Measurements from ENCODE around the gene TMEM101.
A peak's percentile ranks its signal among the peaks of the same experiment; 100 is the strongest.
"Not testable (repeated sequence)": the region's sequence is repeated elsewhere in the genome, so short reads cannot be mapped to it uniquely, and the experiment has no call there.

Gene TMEM101

GRCh38 chr17:44023545-44024270 is 8.9 kb upstream of the TMEM101 start:
- no peak for DNase-seq

GRCh38 chr17:44022246-44022645 is 7.5 kb upstream of the TMEM101 start:
- no peak for DNase-seq

DNA sequence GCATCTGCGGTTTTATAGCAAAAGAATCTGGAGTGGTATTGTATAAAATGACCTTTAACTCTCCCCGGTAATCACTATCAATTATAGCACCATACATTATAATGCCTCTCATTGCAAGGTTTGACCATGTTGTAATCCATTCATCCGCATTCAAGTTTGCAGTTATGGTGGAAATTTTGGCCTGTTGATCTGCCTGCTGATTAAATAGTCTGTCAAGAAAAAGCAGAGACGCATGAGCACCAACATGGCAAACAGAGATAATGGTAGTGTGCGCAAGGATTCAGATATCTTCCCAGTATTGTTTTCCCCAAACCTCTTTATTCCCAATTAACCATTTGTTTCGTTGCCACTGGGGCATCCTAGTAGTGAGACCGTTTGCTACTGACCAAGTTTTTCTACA is 6.5 kb upstream of the TMEM101 start:
- DNase-seq, result not testable (repeated sequence)

GRCh38 chr17:44014133-44014436 is 678 bp downstream of the TMEM101 start:
- DNase-seq, result no peak

DNA sequence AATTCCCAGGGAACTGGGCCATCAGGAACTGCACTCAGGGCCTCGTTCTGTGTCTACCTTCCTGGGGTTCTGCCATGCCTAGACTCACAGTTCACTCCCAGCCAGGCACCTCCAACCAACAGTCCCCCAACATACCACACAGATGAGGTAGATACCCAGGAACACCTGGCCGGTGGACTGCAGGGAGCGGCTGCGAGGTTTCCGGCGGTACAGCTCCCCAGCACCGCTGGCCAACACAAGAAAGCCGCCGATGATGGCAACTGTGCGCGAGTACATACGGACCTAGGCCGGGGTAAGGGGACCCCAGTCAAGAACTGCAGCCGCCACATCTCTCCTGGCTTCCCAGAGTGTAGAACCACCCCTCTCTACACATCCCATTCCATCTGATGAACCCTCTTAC is 1.9 kb downstream of the TMEM101 start:
- no peak for DNase-seq

DNA sequence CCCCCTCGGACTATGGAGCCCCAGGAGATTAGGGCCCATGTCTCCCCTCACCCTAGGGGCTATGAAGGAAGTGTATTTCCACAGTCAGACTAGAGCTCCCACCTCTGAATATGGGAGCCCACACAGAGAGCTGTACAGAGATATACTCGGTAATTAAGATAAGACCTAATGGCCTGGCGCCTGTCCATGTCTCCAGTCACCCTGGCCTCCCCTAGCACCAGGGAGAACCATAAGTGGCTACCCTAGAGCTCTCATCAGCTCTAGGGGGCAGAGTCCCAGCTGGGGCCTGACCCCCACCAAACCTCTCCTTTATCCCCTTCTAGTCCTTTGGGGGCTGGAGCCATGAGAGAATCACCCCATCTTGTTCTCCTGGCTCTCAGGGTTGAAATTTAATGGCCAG is 2.4 kb downstream of the TMEM101 start:
- peak; percentile 53 for DNase-seq

GRCh38 chr17:44011876-44012275 is 2.9 kb downstream of the TMEM101 start:
- DNase-seq, result no peak

- DNase-seq, result no peak
Measured at GRCh38 chr17:44010966-44011647, 3.7 kb downstream of the TMEM101 start.

GRCh38 chr17:44008205-44008909 is 6.4 kb downstream of the TMEM101 start:
- DNase-seq, result no peak

GRCh38 chr17:44007346-44008204 is 7.2 kb downstream of the TMEM101 start:
- no peak for DNase-seq

- DNase-seq, result peak; percentile 98
Measured at GRCh38 chr17:44006598-44007345, 8.0 kb downstream of the TMEM101 start.

DNA sequence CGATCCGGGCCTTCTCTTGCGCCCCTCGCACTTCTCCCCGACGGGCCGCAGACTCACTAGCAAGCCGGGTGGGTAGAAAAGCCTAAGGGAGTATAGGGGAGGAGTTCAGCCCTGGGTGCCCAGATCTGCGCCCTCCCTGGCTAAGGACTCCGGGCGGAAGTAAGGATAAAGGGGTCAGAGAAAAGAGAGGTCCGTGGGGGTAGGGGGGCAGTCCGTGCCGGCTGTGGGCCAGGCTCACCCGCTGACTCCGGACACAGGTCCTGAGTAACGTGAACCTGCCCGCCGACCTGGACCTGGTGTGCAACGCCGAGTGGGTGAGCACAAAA is 8.5 kb downstream of the TMEM101 start:
- DNase-seq, result peak; percentile 30

DNA sequence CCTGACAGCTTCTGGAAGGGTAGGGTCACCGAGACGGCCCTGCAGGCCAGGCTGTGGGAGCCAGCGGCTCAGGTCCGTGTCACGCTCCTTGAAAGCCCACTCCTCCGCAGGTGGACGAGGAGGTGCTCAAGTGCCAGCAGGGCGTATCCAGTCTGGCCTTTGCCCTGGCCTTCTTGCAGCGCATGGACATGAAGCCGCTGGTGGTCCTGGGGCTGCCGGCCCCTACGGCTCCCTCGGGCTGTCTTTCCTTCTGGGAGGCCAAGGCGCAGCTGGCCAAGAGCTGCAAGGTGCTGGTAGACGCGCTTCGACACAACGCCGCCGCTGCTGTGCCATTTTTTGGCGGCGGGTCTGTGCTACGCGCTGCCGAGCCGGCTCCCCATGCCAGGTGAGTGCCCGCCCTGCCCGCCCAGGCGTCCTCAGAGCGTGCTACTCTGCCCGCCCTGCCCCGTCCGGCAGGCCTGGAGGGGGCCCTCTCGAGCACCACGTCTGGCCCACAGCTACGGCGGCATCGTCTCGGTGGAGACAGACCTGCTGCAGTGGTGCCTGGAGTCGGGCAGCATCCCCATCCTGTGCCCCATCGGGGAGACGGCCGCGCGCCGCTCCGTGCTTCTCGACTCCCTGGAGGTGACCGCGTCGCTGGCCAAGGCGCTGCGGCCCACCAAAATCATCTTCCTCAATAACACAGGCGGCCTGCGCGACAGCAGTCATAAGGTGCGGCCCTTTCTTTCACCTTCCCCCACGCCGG is 9.1 kb downstream of the TMEM101 start:
- peak; percentile 49 for DNase-seq

DNA sequence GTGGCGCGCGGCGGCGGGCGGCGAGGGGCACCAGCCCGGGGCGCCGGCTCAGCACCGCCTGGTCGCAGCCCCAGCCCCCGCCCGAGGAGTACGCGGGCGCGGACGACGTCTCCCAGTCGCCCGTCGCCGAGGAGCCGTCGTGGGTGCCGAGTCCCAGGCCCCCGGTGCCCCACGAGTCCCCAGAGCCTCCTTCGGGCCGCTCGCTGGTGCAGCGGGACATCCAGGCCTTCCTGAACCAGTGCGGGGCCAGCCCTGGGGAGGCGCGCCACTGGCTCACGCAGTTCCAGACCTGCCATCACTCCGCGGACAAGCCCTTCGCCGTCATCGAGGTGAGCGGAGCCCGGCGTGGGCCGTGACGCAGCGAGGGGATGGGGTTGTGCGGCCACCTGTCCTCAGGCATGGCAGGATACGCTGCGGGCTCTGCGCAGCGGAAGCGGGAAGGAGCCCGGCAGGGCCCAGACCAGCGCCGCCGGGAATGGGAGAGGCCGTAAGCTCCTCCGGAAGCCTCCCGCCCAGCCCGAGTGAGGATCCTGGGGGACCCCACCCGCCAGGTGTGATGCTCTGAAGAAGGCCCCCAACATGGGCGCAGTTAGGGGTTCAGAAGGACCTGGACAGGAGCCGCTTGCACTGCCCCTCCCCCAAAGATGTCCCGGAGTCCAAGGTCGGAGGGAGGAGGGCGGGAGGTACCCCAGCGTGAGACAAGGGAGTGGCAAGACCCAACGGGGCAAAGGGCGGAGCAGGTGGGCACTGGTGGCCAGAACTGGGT is 9.8 kb downstream of the TMEM101 start:
- DNase-seq, result peak; percentile 27

GRCh38 chr17:44004077-44004760 is 10.5 kb downstream of the TMEM101 start, which contains the start of gene NAGS:
Gene NAGS, plus strand, starts transcription at chr17:44004622. Its CDS starts 42 bp downstream, at chr17:44004664.
- peak; percentile 51 for DNase-seq

DNA sequence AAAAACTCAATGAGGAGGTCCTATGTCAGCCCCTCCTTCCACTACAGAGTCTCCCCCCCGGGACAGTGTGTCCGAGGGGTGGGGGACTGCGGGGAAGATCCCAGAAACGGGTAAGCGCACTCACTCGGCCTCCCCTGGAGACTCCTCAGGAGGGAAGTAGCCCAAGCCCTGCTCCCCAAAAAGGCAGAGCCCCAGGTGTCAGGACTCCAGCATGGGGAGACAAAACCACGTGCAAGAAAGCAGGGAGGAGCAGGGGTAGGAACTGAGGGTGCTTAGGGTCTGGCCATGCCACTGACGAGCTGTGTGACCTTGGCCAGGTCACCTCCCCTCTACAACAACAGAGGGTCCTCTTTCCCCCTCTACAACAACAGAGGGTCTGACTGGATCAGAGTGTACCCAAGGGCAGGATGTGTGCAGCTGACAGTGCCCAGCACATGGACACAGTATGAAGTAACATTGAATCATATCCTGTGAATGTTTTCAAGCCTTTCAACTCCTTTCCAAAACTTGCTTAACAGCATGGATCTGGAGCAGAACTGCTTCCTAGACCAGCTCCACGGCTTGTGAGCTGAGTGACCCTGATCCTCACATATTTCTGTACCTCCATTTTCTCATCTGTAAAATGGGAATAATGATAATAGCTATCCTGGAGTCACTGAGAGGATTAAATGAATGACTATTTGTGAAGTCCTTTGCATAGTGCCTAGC is 12.5 kb downstream of the TMEM101 start:
- DNase-seq, result no peak

- DNase-seq, result no peak
Measured at GRCh38 chr17:44001461-44001920, 13.3 kb downstream of the TMEM101 start.

DNA sequence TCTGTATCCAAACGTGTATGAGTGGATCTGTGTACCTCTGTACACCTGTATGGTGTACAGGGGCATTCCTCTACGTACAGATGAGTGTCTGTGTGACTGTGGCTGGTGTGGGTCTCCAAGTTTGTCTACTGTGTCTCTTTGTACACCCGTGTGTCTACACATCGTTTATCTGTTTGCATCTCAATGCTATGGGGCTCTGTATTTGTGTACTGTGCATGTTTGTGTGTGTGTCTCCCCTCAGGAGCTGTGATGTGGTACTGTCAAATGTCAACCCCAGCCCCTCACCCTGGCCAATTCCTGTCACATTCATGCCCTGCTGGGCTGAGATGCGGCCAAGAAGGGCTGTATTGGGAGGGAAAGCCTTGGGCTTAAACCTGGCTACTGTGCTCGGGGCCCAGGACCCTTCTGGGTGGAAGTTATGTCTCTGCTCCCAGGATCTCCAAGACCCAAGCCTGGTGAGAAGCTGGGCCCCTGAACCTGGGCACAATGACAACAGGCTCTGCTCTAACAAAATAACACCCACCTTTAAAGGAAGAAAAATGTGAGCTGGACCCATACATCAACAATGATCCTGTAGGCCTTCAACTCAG is 13.8 kb downstream of the TMEM101 start:
- DNase-seq, result no peak

Measured in hematopoietic multipotent progenitor cell treated with erythropoietin and hydrocortisone succinate and interleukin-3 and kit ligand, for 6 days (in vitro differentiated cells).